ENCODE data around the gene RPL29. TPM values are rescaled to one million over a fixed set of nuclear protein-coding genes. Genes with fewer than 3 reads are reported as not detected.

Gene RPL29
- total and polyA plus RNA-seq, 2 donors (not counting 3 experiments of a cell fraction or from before 2014, with no cell fraction given): 1,236 to 2,177 TPM

DNA sequence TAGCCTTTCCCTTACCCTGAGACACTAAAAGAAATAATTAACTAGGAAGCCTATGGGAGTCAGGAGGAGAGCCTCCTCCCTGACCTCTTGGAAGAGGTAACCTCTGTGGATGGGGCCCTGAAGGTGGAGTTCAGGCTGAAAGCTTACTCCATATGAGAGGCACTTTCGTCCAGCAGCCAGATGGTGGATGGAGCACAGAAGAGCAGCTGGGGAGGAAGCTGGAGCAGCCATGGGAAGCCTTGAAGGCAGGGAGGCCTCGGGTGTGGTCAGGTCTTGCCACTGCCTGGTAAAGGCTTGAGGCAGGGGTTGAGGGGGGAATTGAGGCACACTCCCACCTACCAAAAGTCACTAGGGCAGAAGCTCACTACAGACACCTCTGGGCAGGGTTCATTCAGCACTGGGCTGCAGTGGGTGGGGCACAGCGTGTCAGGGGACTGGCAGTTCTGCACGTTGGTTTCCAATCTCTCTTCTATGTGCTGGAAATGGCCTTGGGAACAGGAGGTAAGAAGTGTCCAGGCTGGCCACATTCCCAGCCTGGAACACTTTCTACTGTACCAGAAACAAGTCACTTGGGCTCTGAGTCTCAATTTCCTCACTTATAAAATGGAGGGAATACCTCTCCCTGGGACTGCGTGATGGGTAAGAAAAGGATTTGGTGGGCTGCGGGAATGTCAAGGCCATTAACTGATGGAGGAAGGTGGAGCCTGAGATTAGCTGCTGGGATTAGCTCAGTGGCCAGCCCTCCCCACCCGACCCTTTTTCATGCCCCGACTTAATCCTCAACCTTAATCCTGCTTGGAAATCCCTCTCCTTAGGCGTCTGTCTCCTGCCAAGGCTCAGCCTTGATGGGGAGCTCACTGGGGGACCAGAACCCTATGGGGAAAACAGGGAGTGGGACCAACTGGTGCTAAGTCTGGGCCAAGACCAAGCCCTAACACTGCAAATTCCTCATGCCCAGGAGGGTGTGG is 33.8 kb downstream of the RPL29 start:
- no peaks in the 10 kb centered on the region for H3K27me3 ChIP-seq (ENCODE audit: control insufficient read depth in 2 of 2, insufficient read depth in 2 of 2, low read length in 2 of 2)
- CTCF ChIA-PET: interaction anchor here (0.9 to 4.1 kb wide), 3 partner anchors 11 to 13 kb away, joined by 3 to 20 read pairs (median 5); partner anchors contain the start of genes ABHD14A and ABHD14B
- no peaks in the 10 kb centered on the region for H4K20me1 ChIP-seq (replicated peaks; ENCODE audit: control insufficient read depth, extremely low read depth, insufficient read depth, low read length)
- FAIRE-seq: no peak
- H3K4me1 ChIP-seq (ENCODE audit: control insufficient read depth, extremely low read depth, insufficient read depth, low read length): peaks cover 3% of the 10 kb centered on the region
- no peaks in the 10 kb centered on the region for H3K9me1 ChIP-seq (replicated peaks; ENCODE audit: control insufficient read depth, extremely low read depth, insufficient read depth, low read length)
- no peak overlapping the region for H3K9ac ChIP-seq (replicated peaks; ENCODE audit: extremely low read depth, insufficient read depth, low read length)
- H3K27ac ChIP-seq (ENCODE audit: insufficient read depth, low read depth, low read length): no peak overlapping the region
- intact Hi-C loops (cut with micrococcal nuclease): no loop called here
- TF ChIP-seq POLR2A (IDR thresholded peaks at IDR 0.05; ENCODE audit: low read depth, low read length): no peak
- TF ChIP-seq, protein P1, sequence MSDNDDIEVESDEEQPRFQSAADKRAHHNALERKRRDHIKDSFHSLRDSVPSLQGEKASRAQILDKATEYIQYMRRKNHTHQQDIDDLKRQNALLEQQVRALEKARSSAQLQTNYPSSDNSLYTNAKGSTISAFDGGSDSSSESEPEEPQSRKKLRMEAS (IDR thresholded peaks at IDR 0.05; ENCODE audit: insufficient read depth, insufficient read length): no peak
- no peak for TF ChIP-seq MYC (IDR thresholded peaks at IDR 0.05; ENCODE audit: low read depth, low read length)
- TF ChIP-seq, protein P2, sequence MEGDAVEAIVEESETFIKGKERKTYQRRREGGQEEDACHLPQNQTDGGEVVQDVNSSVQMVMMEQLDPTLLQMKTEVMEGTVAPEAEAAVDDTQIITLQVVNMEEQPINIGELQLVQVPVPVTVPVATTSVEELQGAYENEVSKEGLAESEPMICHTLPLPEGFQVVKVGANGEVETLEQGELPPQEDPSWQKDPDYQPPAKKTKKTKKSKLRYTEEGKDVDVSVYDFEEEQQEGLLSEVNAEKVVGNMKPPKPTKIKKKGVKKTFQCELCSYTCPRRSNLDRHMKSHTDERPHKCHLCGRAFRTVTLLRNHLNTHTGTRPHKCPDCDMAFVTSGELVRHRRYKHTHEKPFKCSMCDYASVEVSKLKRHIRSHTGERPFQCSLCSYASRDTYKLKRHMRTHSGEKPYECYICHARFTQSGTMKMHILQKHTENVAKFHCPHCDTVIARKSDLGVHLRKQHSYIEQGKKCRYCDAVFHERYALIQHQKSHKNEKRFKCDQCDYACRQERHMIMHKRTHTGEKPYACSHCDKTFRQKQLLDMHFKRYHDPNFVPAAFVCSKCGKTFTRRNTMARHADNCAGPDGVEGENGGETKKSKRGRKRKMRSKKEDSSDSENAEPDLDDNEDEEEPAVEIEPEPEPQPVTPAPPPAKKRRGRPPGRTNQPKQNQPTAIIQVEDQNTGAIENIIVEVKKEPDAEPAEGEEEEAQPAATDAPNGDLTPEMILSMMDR (IDR thresholded peaks at IDR 0.05; ENCODE audit: extremely low read depth in 1 of 2, insufficient read depth in 1 of 2, low read depth in 1 of 2, low read length in 2 of 2): no peak
- no peak for TF ChIP-seq JUN (IDR thresholded peaks at IDR 0.05; ENCODE audit: borderline replicate concordance, insufficient read depth, insufficient read length, low read depth)
- TF ChIP-seq EZH2 (IDR thresholded peaks at IDR 0.05; ENCODE audit: borderline replicate concordance, low read depth, low read length, severe bottlenecking): no peak
- TF ChIP-seq GATA2 (IDR thresholded peaks at IDR 0.05; ENCODE audit: insufficient read depth, insufficient read length, low read depth, low read length): no peak
- no peak for TF ChIP-seq POLR2AphosphoS5 (IDR thresholded peaks at IDR 0.05; ENCODE audit: insufficient read depth, low read depth, low read length)
- no peak for TF ChIP-seq FOS (IDR thresholded peaks at IDR 0.05; ENCODE audit: borderline replicate concordance, insufficient read depth, low read length)
- no peaks in the 10 kb centered on the region for H3K79me2 ChIP-seq (ENCODE audit: control insufficient read depth, insufficient read depth, low read length)
- dilution Hi-C loops (cut with MboI; ENCODE audit: extremely low pct_ligation_motif_present, low sequenced_read_pairs): no loop called here
- no peak overlapping the region for H3K4me3 ChIP-seq (replicated peaks in 1 of 3; ENCODE audit: insufficient read depth in 1 of 3, low read depth in 1 of 3, low read length in 3 of 3)
- POLR2A ChIA-PET: interaction anchor here (0.7 kb wide), 1 partner anchor 15 kb away, joined by 6 read pairs; no protein-coding TSS in a partner anchor
- H3K4me2 ChIP-seq (ENCODE audit: insufficient read depth, low read length): no peak overlapping the region
- DNase-seq (ENCODE audit: low read depth, low spot score): no peak
- H3K9me3 ChIP-seq (replicated peaks; ENCODE audit: control insufficient read depth, insufficient read depth, low read length): no peaks in the 10 kb centered on the region
- H3K36me3 ChIP-seq (ENCODE audit: control insufficient read depth in 2 of 2, extremely low read depth in 1 of 2, insufficient read depth in 2 of 2, low read length in 2 of 2): peaks cover 0 to 2% of the 10 kb centered on the region in 2 experiments
- H2AFZ ChIP-seq (ENCODE audit: low read depth, low read length): no peak overlapping the region
- BruUV-seq (replicated peaks): no TSS peak

Data from endothelial cell of umbilical vein (primary cell).